Activated CD8-positive, alpha-beta memory T cell treated with anti-CD3 and anti-CD28 coated beads, Interleukin-2, amount 50 U/mL, for 48 hours (primary cell): ENCODE measurements around the gene NAA40.

Experiments used
- DNase-seq: peaks from one replicate; pipeline ENCODE4 v3.0.0-alpha.2; 2020

The NAA40 gene

GRCh38 chr11:63938479-63939396, at the start of gene NAA40:
TSS of gene NAA40 (plus strand) at chr11:63939002. CDS start at chr11:63939097, 95 bp downstream.
- DNase-seq = peak; percentile 97

- no peak for DNase-seq
Measured at GRCh38 chr11:63889344-63889743, 49.5 kb upstream of the NAA40 start.

GRCh38 chr11:63890368-63890767, 48.4 kb upstream of the NAA40 start:
- no peak for DNase-seq

- no peak for DNase-seq
Measured at GRCh38 chr11:63892228-63892627, 46.6 kb upstream of the NAA40 start.

GRCh38 chr11:63893355-63893754, 45.4 kb upstream of the NAA40 start:
- no peak for DNase-seq

DNA sequence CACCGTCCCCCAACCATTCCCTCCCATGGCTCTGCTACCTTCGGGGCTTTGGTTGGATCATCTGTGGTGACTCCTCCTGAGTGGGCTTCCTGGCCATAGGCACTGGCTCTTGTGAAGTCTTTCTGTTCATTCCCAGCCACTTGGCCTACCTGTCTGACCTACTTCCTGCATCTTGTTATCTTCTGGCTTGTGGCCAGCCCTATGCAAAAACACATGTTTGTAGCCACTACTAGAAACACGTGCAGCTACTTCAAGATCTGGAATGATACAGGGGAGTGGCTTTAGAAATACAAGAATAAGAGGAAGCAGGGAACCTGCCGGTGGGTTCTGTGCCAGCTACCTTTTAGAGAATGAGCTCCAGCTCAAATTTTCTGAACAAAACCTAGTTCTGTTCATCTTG, 42.7 kb upstream of the NAA40 start:
- no peak for DNase-seq

- no peak for DNase-seq
Measured at GRCh38 chr11:63897459-63898146, 41.2 kb upstream of the NAA40 start.

GRCh38 chr11:63901660-63902059, 37.1 kb upstream of the NAA40 start:
- no peak for DNase-seq

GRCh38 chr11:63903884-63904283, 34.9 kb upstream of the NAA40 start:
- DNase-seq = no peak

DNA sequence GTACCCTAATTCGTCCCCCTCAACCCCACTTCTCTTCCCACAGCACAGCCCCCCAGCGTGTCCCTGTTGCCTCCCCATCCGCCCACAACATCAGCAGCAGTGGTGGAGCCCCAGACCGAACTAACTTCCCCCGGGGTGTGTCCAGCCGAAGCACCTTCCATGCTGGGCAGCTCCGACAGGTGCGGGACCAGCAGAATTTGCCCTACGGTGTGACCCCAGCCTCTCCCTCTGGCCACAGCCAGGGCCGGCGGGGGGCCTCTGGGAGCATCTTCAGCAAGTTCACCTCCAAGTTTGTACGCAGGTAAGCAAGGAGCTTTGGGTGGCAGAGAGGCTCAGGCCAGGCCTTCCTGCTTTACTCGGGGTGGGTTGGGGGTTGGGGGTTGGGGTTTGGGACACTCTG, 34.1 kb upstream of the NAA40 start:
- no peak for DNase-seq

DNA sequence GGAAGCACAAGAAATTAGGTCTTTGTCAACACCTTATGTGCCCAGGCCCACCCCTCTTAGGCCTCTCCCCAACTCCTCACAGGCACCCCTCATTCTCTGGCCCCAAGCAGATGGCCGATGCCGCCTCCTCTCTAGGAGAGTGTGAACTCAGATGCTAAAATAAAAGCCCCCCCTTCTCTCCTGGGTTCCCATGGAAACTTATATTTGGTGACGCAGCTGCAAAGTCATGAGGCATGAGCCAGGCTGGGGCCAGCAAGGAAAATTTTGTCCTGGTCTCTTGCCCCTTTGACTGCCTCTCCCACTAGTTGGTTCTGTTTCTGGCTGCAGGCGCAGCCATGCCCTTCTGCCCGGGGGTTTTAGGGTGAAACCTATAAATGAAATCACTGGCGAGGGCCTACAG, 33.6 kb upstream of the NAA40 start:
- no peak for DNase-seq

- no peak for DNase-seq
Measured at GRCh38 chr11:63906087-63906486, 32.7 kb upstream of the NAA40 start.

DNA sequence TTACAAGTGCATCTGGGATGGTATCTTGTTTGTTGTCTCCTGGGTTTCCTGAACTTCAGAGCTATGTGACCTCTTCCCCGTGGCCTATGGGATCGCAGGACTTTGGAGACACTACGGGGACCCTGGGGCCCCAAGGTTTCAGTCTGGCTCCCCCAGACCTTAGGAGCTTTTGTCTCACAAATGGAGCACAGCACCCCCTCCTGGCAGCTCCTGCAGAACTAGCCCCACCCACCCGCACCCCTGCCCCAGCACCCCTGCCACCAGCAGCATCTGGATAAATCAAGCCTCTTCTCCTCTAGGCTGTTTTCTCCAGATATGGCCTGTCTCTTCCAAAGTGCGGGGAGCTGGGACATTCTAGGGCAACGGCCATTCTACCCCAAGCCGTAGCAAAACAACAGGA, 32.2 kb upstream of the NAA40 start:
- peak; percentile 68 for DNase-seq

- no peak for DNase-seq
Measured at GRCh38 chr11:63907063-63907462, 31.7 kb upstream of the NAA40 start.

DNA sequence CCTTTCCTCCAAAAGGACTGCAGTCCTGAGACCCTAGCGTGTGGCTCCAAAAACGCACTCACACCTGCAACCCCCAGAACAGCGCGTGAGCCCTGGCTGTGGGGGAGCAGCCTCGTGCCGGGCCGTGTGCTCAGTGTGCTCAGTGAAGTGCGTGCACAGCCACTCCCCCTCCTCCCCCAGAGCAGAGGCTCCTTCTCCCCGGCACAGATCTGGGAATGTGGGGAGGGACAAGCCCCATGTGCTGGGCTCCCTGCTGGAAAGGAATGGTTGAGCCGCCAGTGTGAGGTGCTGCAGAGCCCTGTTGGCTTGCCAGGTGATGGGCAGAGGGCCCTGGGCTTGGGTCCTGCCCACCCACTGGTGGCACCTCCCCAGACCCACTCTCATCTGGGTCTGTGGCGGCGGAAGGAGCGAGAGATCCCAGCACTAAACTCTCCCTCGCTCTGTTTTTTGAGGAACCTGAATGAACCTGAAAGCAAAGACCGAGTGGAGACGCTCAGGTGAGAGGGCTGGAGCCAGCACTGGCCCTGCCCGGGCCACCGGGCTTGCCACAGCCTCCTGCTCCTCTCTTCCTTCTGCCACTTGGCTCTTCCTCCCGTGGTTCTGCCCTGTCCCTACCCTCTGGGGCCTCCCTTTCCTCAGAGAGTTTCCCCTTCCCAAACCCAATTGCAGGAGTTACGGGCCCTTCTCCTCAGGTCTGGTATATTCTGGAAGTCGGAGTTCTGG, 30.8 kb upstream of the NAA40 start:
- no peak for DNase-seq

GRCh38 chr11:63908631-63909401, 30.0 kb upstream of the NAA40 start:
- no peak for DNase-seq

DNA sequence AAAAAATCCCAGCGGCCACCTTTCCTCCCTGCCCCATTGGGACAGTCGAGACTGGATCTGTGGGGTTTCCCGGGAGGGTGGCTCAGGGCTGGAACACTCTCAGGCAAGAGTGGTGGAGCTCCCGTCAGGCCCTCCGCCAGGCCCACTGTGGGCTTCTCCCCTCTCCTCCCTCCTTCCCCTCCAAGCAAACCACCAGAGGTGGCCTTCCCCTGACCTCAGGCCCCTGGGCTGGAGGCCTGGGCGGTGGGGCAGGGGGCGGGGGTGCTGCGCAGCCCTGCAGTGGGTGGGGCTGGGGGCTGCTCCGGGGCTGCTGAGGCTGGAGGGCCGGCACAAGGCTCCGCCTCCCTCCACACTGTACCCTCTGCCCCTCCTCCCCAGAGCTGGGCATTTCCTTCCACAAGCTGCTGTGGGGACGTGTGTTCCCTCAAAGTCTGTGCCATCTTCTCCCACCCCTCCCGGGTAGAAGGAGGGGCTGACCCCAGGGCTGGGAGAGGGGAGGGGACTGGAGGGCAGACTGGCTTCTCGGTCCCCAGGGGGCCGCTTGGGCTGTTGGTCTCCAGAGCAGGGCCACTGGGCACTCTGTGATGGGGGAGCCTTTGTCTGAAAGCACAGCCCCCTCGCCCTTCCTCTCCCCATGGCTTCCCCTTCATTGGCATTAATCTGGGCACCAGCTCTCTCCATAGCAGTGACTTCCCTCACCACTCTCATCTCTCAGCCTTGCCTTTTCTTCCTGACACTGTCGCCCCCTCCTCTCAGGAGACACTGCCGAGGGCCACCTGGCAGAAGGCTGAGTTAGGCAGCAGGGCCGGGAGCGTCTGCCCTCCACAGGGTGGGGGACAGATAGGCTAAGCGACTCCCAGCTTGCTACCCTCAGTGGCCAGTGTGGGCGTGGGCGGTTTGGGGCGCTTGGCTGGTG, 29.0 kb upstream of the NAA40 start:
- no peak for DNase-seq

GRCh38 chr11:63910675-63911074, 28.1 kb upstream of the NAA40 start:
- DNase-seq = no peak

DNA sequence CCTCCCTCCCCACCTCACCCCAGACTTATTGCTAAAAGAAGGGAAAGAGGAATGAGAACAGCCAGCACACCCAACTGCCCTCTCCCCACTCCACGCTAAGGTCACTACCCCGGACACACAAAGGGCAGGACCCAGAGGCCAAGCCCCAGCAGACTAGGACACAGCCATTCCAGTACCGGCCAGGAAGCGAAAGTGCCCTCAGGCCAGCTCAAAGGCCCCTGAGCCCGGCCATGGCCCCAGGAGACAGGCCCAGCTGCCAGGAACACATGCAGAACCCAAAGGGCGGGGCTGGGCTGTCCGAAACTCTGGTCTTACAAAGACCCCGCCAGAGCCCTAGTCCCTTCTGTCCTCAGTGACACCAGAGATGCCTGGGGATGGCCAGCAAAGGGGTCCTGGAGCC, 27.4 kb upstream of the NAA40 start:
- no peak for DNase-seq

- no peak for DNase-seq
Measured at GRCh38 chr11:63911876-63912275, 26.9 kb upstream of the NAA40 start.

GRCh38 chr11:63912678-63913077, 26.1 kb upstream of the NAA40 start:
- DNase-seq = no peak
